ENCODE data around the gene SFTPA1. TPM values are rescaled to one million over a fixed set of nuclear protein-coding genes. Genes with fewer than 3 reads are reported as not detected.
"Not testable (repeated sequence)": the region's sequence is repeated elsewhere in the genome, so short reads cannot be mapped to it uniquely, and the experiment has no call there.

The SFTPA1 gene
- total and polyA plus RNA-seq, 10 donors: 0.30 to 1.4 (median 1.1) TPM; not detected in 6

- no peaks in the 10 kb centered on the region for H3K36me3 ChIP-seq
- no peak overlapping the region for H3K27ac ChIP-seq
- no peak overlapping the region for H3K4me3 ChIP-seq
- intact Hi-C loops (cut with DNase I; ENCODE audit: low total_unique reads): no loop called here
- H3K9me3 ChIP-seq: no peaks in the 10 kb centered on the region
- TF ChIP-seq POLR2AphosphoS5 (IDR thresholded peaks at IDR 0.05) (no peak), CTCF (IDR thresholded peaks at IDR 0.05 in 8 of 11, conservative IDR thresholded peaks at IDR 0.05 in 3 of 11) (no peak), POLR2A (IDR thresholded peaks at IDR 0.05) (no peak)
- H3K27me3 ChIP-seq (replicated peaks in 1 of 7): no peaks in the 10 kb centered on the region
- peaks cover 0 to 11% (median 0%) of the 10 kb centered on the region in 6 donors for H3K4me1 ChIP-seq
- DNase-seq: no peak
Measured at GRCh38 chr10:79605308-79605707, 5.4 kb upstream of the SFTPA1 start.

- WGBS, 5 donors: 57 to 72% (median 62%) methylated on average over 20 of the region's 20 CpGs
- peaks cover 0 to 11% (median 0%) of the 10 kb centered on the region in 6 donors for H3K4me1 ChIP-seq
- intact Hi-C loops (cut with DNase I; ENCODE audit: low total_unique reads): no loop called here
- H3K27me3 ChIP-seq (replicated peaks in 1 of 7): no peaks in the 10 kb centered on the region
- H3K27ac ChIP-seq: no peak overlapping the region
- H3K9me3 ChIP-seq: no peaks in the 10 kb centered on the region
- no peak overlapping the region for H3K4me3 ChIP-seq
- no peaks in the 10 kb centered on the region for H3K36me3 ChIP-seq
- DNase-seq: no peak
- TF ChIP-seq CTCF (IDR thresholded peaks at IDR 0.05 in 8 of 11, conservative IDR thresholded peaks at IDR 0.05 in 3 of 11) (peak in 9 of 11 experiments; percentile 34 to 64 (median 51)), POLR2A (IDR thresholded peaks at IDR 0.05) (no peak), POLR2AphosphoS5 (IDR thresholded peaks at IDR 0.05) (no peak)
Measured at GRCh38 chr10:79608505-79609375, 2.0 kb upstream of the SFTPA1 start.

GRCh38 chr10:79611193-79611976 is 646 bp downstream of the SFTPA1 start:
- H3K9me3 ChIP-seq; H3K27ac ChIP-seq; H3K36me3 ChIP-seq; H3K4me3 ChIP-seq; H3K27me3 ChIP-seq (replicated peaks in 1 of 7); DNase-seq; intact Hi-C loops (cut with DNase I; ENCODE audit: low total_unique reads); H3K4me1 ChIP-seq: not testable (repeated sequence)
- WGBS, 5 donors: 88 to 96% (median 90%) methylated on average over 11 to 18 of the region's 18 CpGs

GRCh38 chr10:79615577-79615976 is 4.8 kb downstream of the SFTPA1 start:
- H3K4me3 ChIP-seq: no peak overlapping the region
- H3K27me3 ChIP-seq (replicated peaks in 1 of 7): no peaks in the 10 kb centered on the region
- no peaks in the 10 kb centered on the region for H3K4me1 ChIP-seq
- DNase-seq: no peak
- WGBS, 5 donors: 67 to 90% (median 85%) methylated on average over 3 of the region's 3 CpGs
- H3K9me3 ChIP-seq: peaks cover 0 to 6% (median 0%) of the 10 kb centered on the region in 8 donors
- intact Hi-C loops (cut with DNase I; ENCODE audit: low total_unique reads): no loop called here
- H3K36me3 ChIP-seq: no peaks in the 10 kb centered on the region
- no peak for TF ChIP-seq CTCF (IDR thresholded peaks at IDR 0.05 in 8 of 11, conservative IDR thresholded peaks at IDR 0.05 in 3 of 11)
- TF ChIP-seq POLR2AphosphoS5 (IDR thresholded peaks at IDR 0.05): no peak
- TF ChIP-seq POLR2A (IDR thresholded peaks at IDR 0.05): no peak
- H3K27ac ChIP-seq: no peak overlapping the region

Measured in spleen (tissue), 11 donors.